Kidney capillary endothelial cell (primary cell): ENCODE measurements around the gene PCDHGA1.

Experiments used
- DNase-seq: peaks from one replicate; pipeline ENCODE4 v3.0.0-alpha.2; 2018; ENCODE audit warnings: low spot score

The PCDHGA1 gene

GRCh38 chr5:141534492-141535213 lies 204.3 kb downstream of the PCDHGA1 start:
- DNase-seq: no peak

DNA sequence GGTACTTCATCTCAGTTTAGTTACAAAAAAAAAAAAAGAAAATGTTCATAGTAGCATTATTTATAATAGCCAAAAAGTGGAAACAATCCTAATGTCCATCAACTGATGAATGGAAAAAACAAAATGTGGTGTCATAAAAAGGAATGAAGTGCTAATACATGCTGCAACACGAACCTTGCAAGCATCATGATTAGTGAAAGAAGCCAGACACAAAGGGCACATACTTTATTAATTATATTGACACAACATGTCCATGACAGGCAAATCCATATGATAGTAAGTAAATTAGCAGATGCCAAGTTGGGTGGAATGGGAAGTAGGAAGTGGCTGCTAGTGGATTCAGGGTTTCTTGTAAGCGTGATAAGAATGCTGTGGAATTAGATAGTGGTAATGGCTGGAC lies 212.7 kb downstream of the PCDHGA1 start:
- no peak for DNase-seq

DNA sequence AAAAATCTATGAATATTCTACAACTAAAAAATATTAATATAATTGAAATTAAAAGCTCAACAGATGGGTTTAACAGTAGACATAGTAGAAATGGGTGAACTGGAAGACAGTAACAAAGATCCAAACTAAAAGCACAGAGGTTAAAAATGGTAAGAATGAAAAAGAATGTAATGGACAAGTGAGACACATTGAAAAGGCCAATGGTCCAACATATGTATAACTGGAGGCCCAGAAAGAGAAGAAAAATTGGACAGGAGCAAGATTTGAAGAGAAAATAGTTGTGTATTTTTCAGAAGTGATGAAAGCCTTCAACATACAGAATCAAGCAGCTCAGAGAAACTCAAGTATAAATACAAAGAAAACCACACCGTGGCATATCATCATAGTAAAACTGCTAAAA lies 217.2 kb downstream of the PCDHGA1 start:
- no peak for DNase-seq

DNA sequence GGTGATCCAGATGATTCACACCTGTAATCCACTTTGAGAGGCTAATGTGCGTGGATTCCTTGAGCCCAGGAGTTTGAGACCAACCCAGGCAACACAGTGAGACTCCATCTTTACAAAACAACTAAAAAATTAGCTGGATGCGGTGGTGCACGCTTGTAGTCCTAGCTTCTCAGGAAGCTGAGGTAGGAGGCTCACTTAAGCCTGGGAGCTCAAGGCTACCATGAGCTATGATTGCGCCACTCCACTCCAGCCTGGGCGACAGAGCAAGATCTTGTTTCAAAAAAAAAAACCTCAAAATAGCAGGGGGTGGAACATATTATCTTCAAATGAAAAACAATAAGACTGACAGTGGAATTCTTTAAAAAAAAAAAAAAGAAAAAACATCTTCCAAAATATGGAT lies 217.6 kb downstream of the PCDHGA1 start:
- DNase-seq: no peak

DNA sequence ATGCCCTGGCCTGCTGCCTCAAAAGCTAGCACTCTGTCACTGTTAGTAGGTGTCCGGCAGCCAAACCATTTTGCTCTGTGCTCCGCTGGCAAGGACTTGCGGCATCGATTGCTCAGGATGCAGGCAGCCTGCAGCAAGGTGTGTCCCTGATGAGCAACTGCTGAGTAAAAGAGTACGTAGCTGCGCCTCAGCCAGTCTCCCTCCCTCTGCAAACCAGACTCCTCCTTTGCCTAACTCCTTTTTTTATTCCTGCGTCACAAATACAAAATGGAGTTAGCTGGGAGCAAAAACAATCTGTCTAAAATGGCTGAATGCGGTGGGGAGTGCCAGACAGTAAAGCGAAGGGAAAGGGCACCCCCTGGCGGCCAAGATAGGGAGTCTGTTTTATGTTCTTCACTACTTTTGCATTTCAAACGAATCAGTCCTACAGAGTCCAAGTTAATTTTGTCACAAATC lies 227.4 kb downstream of the PCDHGA1 start:
- DNase-seq: peak; percentile 98

- DNase-seq: no peak
Observed at GRCh38 chr5:141558150-141558549, 227.8 kb downstream of the PCDHGA1 start.

GRCh38 chr5:141559461-141559860 lies 229.1 kb downstream of the PCDHGA1 start:
- peak; percentile 11 for DNase-seq

- DNase-seq: no peak
Observed at GRCh38 chr5:141560151-141560550, 229.8 kb downstream of the PCDHGA1 start.

DNA sequence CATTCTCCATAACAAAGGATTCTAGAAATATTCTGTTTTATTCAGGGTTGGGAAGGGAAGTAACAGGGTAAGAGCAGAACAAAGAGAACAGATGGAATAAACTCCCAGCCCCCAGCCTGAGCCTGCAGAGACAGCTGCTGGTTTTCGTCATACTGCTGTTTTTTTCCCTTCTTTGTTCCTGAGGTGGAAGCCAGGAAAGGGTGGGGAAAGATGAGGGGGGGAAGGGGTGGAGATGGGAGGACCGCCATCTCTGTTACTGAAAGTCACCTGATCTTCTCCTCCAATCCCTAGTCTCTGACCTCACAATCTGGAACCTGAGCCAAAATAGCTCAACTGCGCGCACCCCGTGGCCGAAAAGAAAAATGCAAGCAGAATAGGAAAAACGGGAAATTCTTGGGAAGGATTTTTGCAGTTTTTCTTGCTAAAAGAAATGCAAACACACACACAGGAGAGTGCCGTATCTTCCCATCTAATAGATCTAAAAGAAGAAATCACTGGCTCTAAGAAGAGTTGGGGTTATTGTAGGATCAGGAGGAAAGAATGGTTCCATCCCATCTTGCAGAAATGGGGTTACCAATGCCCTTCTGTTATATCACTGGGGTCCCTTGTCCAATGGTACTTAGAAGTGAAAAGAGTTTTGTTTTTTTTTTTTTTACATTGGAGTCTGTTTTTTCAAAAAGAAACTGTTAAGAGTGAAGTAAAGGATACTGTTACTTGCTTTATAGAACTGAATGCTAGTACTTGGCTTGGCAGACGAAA lies 230.6 kb downstream of the PCDHGA1 start:
- DNase-seq: peak; percentile 94
